SK-N-SH treated with all-trans-retinoic acid at 6 μM for 48 hours (cell line): ENCODE data around the gene DYNC2H1.

Experiments
- ARNTL ChIP-seq: fragments of 450-650 bp; formaldehyde crosslinking; IDR thresholded peaks from 2 replicates; pipeline ENCODE4 v1.5.0; 2020; ENCODE audit warnings: low read depth, mild to moderate bottlenecking, moderate library complexity, borderline replicate concordance
- ESRRG ChIP-seq: fragments of 250-450 bp; sonication (Bioruptor Pico); IDR thresholded peaks from 2 replicates; pipeline ENCODE4 v1.6.1; 2021; ENCODE audit warnings: mild to moderate bottlenecking
- ISL1 ChIP-seq: fragments of 250-450 bp; sonication (Bioruptor Pico); IDR thresholded peaks from 2 replicates; pipeline ENCODE4 v2.1.2; 2022; ENCODE audit warnings: mild to moderate bottlenecking, moderate library complexity
- RARB ChIP-seq: fragments of 250-450 bp; sonication (Bioruptor Pico); IDR thresholded peaks from 2 replicates; pipeline ENCODE4 v1.8.0; 2021; ENCODE audit warnings: mild to moderate bottlenecking, moderate library complexity
- SNAI2 ChIP-seq: fragments of 250-450 bp; sonication (Bioruptor Pico); IDR thresholded peaks from 2 replicates; pipeline ENCODE4 v1.5.0; 2020; ENCODE audit warnings: mild to moderate bottlenecking, moderate library complexity
- ZFP30 ChIP-seq: fragments of 450-650 bp; formaldehyde crosslinking; IDR thresholded peaks from 2 replicates; pipeline ENCODE4 v1.5.0; 2022; ENCODE audit warnings: mild to moderate bottlenecking, moderate library complexity
- TF ChIP-seq, protein P1 (sequence below): fragments of 250-450 bp; sonication (Bioruptor Pico); IDR thresholded peaks from 2 replicates; pipeline ENCODE4 v1.5.1; 2020; ENCODE audit warnings: low read depth, mild to moderate bottlenecking, moderate library complexity
- TF ChIP-seq, protein P2 (sequence below): fragments of 250-450 bp; sonication (Bioruptor Pico); IDR thresholded peaks from 2 replicates; pipeline ENCODE4 v1.5.1; 2021; ENCODE audit warnings: mild to moderate bottlenecking, moderate library complexity

GRCh38 chr11:103170865-103171264 lies 61.6 kb downstream of the DYNC2H1 start:
- TF ChIP-seq, protein P1, sequence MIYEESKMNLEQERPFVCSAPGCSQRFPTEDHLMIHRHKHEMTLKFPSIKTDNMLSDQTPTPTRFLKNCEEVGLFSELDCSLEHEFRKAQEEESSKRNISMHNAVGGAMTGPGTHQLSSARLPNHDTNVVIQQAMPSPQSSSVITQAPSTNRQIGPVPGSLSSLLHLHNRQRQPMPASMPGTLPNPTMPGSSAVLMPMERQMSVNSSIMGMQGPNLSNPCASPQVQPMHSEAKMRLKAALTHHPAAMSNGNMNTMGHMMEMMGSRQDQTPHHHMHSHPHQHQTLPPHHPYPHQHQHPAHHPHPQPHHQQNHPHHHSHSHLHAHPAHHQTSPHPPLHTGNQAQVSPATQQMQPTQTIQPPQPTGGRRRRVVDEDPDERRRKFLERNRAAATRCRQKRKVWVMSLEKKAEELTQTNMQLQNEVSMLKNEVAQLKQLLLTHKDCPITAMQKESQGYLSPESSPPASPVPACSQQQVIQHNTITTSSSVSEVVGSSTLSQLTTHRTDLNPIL: no peak
- TF ChIP-seq RARB (CRISPR knock-in tag) (no peak), ZFP30 (CRISPR knock-in tag) (no peak), ISL1 (CRISPR knock-in tag) (no peak), ARNTL (CRISPR knock-in tag) (no peak), SNAI2 (CRISPR knock-in tag) (no peak), ESRRG (CRISPR knock-in tag) (no peak)
- TF ChIP-seq, protein P2, sequence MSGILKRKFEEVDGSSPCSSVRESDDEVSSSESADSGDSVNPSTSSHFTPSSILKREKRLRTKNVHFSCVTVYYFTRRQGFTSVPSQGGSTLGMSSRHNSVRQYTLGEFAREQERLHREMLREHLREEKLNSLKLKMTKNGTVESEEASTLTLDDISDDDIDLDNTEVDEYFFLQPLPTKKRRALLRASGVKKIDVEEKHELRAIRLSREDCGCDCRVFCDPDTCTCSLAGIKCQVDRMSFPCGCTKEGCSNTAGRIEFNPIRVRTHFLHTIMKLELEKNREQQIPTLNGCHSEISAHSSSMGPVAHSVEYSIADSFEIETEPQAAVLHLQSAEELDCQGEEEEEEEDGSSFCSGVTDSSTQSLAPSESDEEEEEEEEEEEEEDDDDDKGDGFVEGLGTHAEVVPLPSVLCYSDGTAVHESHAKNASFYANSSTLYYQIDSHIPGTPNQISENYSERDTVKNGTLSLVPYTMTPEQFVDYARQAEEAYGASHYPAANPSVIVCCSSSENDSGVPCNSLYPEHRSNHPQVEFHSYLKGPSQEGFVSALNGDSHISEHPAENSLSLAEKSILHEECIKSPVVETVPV (CRISPR knock-in tag): no peak
